HUES64 (cell line): ENCODE results near the gene CLMN.
"Not testable (repeated sequence)": the region's sequence is repeated elsewhere in the genome, so short reads cannot be mapped to it uniquely, and the experiment has no call there.

Source experiments
- H3K27ac ChIP-seq: 2 replicates; pipeline ENCODE4 v1.7.0; 2013; ENCODE audit warnings: low read depth, low read length, inconsistent platforms
- H3K27me3 ChIP-seq: 2 replicates; pipeline ENCODE4 v1.6.1; 2013; ENCODE audit warnings: mild to moderate bottlenecking, low read length; ENCODE audit not compliant: insufficient read depth
- H3K36me3 ChIP-seq: 2 replicates; pipeline ENCODE4 v1.6.1; 2013; ENCODE audit warnings: mild to moderate bottlenecking, low read length; ENCODE audit not compliant: insufficient read depth
- H3K4me1 ChIP-seq: 2 replicates; pipeline ENCODE4 v1.6.1; 2013; ENCODE audit warnings: mild to moderate bottlenecking, low read length, moderate library complexity; ENCODE audit not compliant: insufficient read depth
- H3K4me3 ChIP-seq: 2 replicates; pipeline ENCODE4 v1.5.1; 2013; ENCODE audit warnings: mild to moderate bottlenecking, low read length, moderate library complexity
- H3K9ac ChIP-seq: 2 replicates; pipeline ENCODE4 v1.6.1; 2013; ENCODE audit warnings: mild to moderate bottlenecking, low read depth, low read length
- H3K9me3 ChIP-seq: 2 replicates; pipeline ENCODE4 v1.6.1; 2013; ENCODE audit warnings: low read depth, low read length; ENCODE audit not compliant: insufficient read depth
- WGBS: fragments of 150-250, 120-280 bp; methylation state at CpG from one replicate; pipeline ENCODE4 v1.1.7; 2013; ENCODE audit warnings: missing lambda C conversion rate; 5-methylcytosine and 5-hydroxymethylcytosine counted together

CLMN gene

DNA sequence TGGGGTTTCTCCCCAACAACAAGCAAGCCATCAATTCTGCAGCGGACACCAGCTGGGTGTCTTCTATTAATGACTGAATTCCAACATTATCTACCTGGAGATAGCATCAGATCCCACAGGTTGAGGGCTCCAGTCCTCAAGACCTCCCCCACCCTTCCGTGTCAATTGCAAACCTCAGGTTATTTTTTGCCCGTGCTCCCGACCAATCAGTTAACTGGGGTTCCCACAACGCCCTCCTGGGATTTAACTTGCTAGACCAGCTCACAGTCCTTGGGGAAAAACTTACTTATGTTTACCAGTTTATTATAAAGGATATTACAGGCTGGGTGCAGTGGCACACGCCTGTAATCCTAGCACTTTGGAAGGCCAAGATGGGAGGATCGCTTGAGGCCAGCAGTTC, 172.1 kb downstream of the CLMN start:
- Histone ChIP-seq H3K9me3 (peaks cover 9% of the 10 kb centered on the region; the same call in 1 of the 2 replicates), H3K27me3 (no peaks in the 10 kb centered on the region), H3K9ac (no peak overlapping the region), H3K4me1 (peaks cover 33% of the 10 kb centered on the region), H3K36me3 (peaks cover 3% of the 10 kb centered on the region; the same call in 1 of the 2 replicates), H3K27ac (no peak overlapping the region), H3K4me3 (no peak overlapping the region)
- WGBS: 95% methylated on average over 7 of the region's 7 CpGs

DNA sequence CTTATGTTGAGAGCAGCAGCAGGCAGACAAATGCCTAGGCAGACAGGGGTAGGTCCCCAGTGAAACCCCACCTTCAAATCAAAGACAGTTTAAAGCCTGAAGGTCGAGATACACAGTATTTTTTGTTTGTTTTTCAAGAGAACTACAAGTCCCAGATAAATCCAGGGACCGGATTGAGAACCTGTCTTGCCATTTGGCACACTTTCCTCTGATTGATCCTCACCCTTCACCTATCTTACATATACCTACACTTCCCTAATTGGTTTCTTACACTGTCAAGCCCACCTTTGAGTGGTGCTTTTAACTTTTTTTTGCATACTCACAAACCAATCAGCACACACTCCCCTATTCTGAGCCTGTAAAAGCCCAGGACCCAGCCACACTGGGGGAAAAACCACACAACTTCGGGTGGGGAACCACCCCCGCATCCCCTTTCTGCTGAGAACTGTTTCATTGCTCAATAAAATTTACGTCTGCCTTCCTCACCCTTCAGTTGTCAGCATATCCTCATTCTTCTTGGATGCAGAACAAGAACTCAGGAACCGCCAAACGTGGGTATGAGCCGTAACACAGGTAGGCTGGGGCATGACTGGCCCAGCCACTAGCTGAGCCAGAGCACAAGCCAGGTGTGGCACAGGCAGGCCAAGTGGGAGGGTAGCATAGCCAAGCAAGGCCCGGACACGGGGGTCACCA, 173.5 kb downstream of the CLMN start:
- Histone ChIP-seq H3K4me3 (no peak overlapping the region), H3K9me3 (peaks cover 9% of the 10 kb centered on the region; the same call in 1 of the 2 replicates), H3K9ac (no peak overlapping the region), H3K27ac (no peak overlapping the region), H3K27me3 (no peaks in the 10 kb centered on the region), H3K36me3 (peaks cover 3% of the 10 kb centered on the region; the same call in 1 of the 2 replicates), H3K4me1 (peaks cover 43% of the 10 kb centered on the region)
- WGBS: 91% methylated on average over 10 of the region's 10 CpGs

DNA sequence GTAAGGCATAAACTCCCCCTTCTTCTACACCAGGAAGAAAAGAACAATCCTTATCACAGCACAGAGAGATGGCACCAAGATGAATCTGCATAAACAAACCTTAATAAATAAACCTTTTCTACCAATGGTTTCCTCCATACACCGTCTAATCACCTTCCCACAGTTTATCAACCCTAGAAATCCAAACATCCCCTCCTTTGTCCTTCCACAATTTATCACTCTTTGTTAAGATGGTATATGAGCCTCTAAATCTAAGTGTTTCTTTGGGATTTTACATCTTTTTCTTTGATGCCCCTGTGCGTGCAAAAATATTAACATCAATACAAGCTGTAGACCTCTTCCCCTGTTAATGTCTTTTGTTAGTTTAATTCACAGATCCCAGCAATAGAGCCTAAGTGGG, 174.9 kb downstream of the CLMN start:
- WGBS: 100% methylated on average over 1 of the region's 2 CpGs
- no peaks in the 10 kb centered on the region for H3K27me3 ChIP-seq
- peaks cover 9% of the 10 kb centered on the region; the same call in 1 of the 2 replicates for H3K9me3 ChIP-seq
- H3K36me3 ChIP-seq: peaks cover 5% of the 10 kb centered on the region; the same call in 1 of the 2 replicates
- H3K27ac ChIP-seq: no peak overlapping the region
- H3K4me1 ChIP-seq: peaks cover 56% of the 10 kb centered on the region
- H3K4me3 ChIP-seq: no peak overlapping the region
- H3K9ac ChIP-seq: no peak overlapping the region

- peaks cover 9% of the 10 kb centered on the region; the same call in 1 of the 2 replicates for H3K9me3 ChIP-seq
- peaks cover 5% of the 10 kb centered on the region; the same call in 1 of the 2 replicates for H3K36me3 ChIP-seq
- no peak overlapping the region for H3K4me3 ChIP-seq
- WGBS: 92% methylated on average over 3 of the region's 4 CpGs
- no peak overlapping the region for H3K9ac ChIP-seq
- no peak overlapping the region for H3K27ac ChIP-seq
- H3K27me3 ChIP-seq: no peaks in the 10 kb centered on the region
- peaks cover 65% of the 10 kb centered on the region for H3K4me1 ChIP-seq
These were observed 175.7 kb downstream of the CLMN start for GRCh38 chr14:95143808-95144620.

GRCh38 chr14:95142208-95142607, 177.5 kb downstream of the CLMN start:
- H3K4me3 ChIP-seq: no peak overlapping the region
- 87% methylated on average over 2 of the region's 2 CpGs for WGBS

GRCh38 chr14:95141684-95142083, 178.0 kb downstream of the CLMN start:
- Histone ChIP-seq H3K27me3 (no peaks in the 10 kb centered on the region), H3K9ac (no peak overlapping the region), H3K9me3 (peaks cover 9% of the 10 kb centered on the region; the same call in 1 of the 2 replicates), H3K36me3 (peaks cover 5% of the 10 kb centered on the region; the same call in 1 of the 2 replicates), H3K4me1 (peaks cover 70% of the 10 kb centered on the region), H3K27ac (no peak overlapping the region), H3K4me3 (no peak overlapping the region)
- no CpG with 5 or more reads among the region's 1 CpG for WGBS

More at GRCh38 chr14:95142208-95142607, 177.5 kb downstream of the CLMN start:
- no peaks in the 10 kb centered on the region for H3K27me3 ChIP-seq
- H3K4me1 ChIP-seq: peaks cover 73% of the 10 kb centered on the region
- peaks cover 5% of the 10 kb centered on the region; the same call in 1 of the 2 replicates for H3K36me3 ChIP-seq
- H3K27ac ChIP-seq: no peak overlapping the region
- peaks cover 9% of the 10 kb centered on the region; the same call in 1 of the 2 replicates for H3K9me3 ChIP-seq
- no peak overlapping the region for H3K9ac ChIP-seq

DNA sequence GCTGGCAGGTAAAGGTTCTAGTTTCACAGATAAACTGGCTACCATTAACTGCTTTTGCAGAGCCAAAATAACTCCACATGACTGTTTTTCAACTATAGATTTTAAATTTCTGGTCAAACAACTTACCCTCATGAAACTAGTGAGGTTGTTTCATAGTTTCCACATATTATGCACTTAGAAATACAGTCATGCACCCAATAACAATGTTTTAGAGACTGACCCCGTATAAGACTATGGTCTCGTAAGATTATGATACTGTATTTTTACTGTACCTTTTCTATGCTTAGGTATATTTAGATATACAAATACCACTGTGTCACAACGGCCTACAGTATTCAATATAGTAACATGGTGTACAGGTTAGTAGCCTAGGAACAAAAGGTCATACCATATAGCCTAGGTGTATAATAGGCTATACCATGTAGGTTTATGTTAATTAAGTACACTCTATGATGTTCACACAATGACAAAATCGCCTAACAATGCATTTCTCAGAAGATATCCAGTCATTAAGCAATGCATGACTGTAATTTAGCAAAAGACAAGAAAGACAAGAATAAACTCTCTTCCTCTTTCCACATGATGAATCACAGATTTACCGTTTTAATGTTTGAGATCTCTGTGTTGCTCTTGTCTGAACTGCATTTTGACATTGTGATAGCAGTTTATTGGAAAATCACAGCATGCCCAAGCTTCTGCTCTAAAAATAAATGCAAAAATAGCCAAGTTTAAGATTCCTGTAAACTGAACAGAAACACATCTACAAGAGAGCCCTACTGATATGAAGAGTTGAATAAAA, 179.4 kb downstream of the CLMN start:
- WGBS: 96% methylated on average over 3 of the region's 5 CpGs
- no peaks in the 10 kb centered on the region for H3K27me3 ChIP-seq
- no peak overlapping the region for H3K4me3 ChIP-seq
- peaks cover 6% of the 10 kb centered on the region; the same call in 1 of the 2 replicates for H3K36me3 ChIP-seq
- no peak overlapping the region for H3K9ac ChIP-seq
- no peak overlapping the region for H3K27ac ChIP-seq
- H3K9me3 ChIP-seq: peaks cover 6% of the 10 kb centered on the region; the same call in 1 of the 2 replicates
- H3K4me1 ChIP-seq: peaks cover 65% of the 10 kb centered on the region

GRCh38 chr14:95138876-95139275, 180.8 kb downstream of the CLMN start:
- Histone ChIP-seq H3K27ac (no peak overlapping the region), H3K4me3 (no peak overlapping the region), H3K27me3 (no peaks in the 10 kb centered on the region), H3K9ac (no peak overlapping the region), H3K36me3 (peaks cover 6% of the 10 kb centered on the region; the same call in 1 of the 2 replicates), H3K9me3 (no peaks in the 10 kb centered on the region), H3K4me1 (peaks cover 69% of the 10 kb centered on the region)
- WGBS: no CpG with 5 or more reads among the region's 1 CpG

DNA sequence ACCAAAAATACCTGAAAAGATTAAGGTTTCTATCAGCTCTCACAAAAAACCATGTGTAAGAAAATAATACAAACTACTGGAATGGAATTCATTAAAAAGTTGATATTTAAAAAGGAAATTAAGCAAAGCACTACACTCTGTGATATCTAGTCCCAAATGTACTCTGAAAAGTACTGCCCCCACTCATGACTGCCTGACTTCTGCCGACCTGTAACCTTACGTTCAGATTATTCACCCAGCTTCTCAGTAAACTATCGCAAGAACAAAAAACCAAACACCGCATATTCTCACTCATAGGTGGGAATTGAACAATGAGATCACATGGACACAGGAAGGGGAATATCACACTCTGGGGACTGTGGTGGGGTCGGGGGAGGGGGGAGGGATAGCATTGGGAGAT, 181.3 kb downstream of the CLMN start:
- H3K9me3 ChIP-seq, H3K36me3 ChIP-seq, H3K27ac ChIP-seq, H3K27me3 ChIP-seq, H3K4me3 ChIP-seq, H3K9ac ChIP-seq: not testable (repeated sequence)
- peaks cover 69% of the 10 kb centered on the region for H3K4me1 ChIP-seq
- 83% methylated on average over 3 of the region's 5 CpGs for WGBS

GRCh38 chr14:95137804-95138167, 181.9 kb downstream of the CLMN start:
- Histone ChIP-seq H3K4me1 (peaks cover 66% of the 10 kb centered on the region), H3K27me3 (no peaks in the 10 kb centered on the region), H3K36me3 (peaks cover 16% of the 10 kb centered on the region), H3K4me3 (no peak overlapping the region), H3K9ac (peak overlapping the region; percentile 45), H3K9me3 (no peaks in the 10 kb centered on the region), H3K27ac (peak overlapping the region; percentile 47)
- 74% methylated on average over 5 of the region's 5 CpGs for WGBS
